Ramos (cell line): ENCODE data around the gene GPRIN2.
"Not testable (repeated sequence)": the region's sequence is repeated elsewhere in the genome, so short reads cannot be mapped to it uniquely, and the experiment has no call there.

Experiments used
- in situ Hi-C: fragments of 300-500 bp; cut with MboI; formaldehyde crosslinking; loops from one replicate; pipeline ENCODE4 v1.14.3; 2022; ENCODE audit warnings: low sequenced_read_pairs; ENCODE audit not compliant: unreplicated experiment

Gene GPRIN2

GRCh38 chr10:46570655-46571054 is 14.2 kb upstream of the GPRIN2 start:
- in situ Hi-C loops, result not testable (repeated sequence)

DNA sequence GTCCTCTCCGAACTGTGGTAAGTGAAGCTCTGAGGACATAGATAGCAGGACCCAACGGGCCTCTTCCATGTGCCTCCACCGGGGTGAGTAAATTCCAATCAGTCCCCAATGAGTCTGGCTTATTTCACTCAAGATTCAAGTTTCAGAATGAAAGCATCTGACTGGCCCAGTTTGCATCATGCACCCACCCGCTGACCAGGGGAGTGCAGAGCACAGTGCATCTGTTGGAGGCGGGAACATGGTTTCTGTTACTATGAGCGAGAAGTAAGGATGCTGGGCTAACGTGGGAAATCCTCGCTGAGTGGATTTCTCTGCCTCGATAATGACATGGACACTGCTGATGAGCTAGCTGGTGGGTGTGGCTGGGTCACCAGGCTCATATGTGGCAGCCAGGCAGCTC is 10.7 kb upstream of the GPRIN2 start:
- in situ Hi-C loops, result not testable (repeated sequence)

DNA sequence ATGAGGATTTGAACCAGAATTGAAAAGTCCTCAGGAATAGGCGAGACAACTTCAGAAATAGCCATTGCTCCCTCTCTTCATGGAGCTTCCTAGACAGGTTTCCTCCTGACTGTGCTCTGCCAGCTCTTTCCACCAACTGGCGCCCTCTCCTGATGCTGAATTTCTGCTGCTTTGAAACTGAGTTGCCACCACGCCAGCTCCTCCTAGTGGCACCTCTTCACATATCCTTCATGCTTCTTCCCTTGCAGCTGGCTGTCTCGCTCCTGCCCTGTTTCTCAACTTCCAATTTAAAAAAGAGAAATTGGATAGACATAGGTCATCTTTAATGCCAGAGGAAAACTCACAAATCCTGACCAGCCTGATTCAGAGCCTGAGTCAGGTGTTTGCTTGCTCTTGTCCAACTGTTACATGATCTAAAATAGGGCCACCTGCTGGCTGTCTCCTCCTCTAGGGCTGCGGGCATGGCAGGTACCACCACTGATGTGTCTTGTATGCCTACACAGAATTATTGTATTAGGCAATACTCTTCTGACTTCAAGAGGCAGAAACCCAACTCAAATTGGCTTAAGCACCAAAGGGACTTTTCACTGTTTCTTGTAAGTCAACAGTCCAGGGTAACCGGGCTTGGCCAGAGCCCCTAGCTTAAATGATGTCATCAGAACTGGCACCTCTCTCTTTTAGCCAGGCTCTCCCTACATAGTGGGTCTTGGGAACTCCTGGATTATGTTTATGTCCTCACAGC is 9.3 kb upstream of the GPRIN2 start:
- in situ Hi-C loops, result not testable (repeated sequence)

DNA sequence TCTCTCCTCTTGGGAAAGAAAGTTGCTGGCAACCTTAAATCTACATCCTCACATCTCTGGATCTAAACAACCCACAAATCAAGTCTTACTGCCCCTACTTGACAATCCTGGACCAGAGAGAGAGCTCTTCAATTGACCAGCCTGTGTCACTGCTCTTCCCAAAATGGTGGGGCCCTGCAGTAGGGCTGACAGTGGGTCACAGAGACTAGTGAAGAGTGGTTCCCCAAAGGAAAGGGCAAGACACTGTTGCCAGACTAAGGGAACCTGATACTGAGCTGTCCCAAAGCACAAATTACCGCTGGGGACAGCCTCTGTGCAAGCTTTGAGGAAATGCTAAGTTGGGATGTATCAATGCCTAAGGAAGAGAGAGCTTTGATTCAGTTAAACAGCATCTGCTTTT is 4.5 kb upstream of the GPRIN2 start:
- in situ Hi-C loops, result no loop called here

DNA sequence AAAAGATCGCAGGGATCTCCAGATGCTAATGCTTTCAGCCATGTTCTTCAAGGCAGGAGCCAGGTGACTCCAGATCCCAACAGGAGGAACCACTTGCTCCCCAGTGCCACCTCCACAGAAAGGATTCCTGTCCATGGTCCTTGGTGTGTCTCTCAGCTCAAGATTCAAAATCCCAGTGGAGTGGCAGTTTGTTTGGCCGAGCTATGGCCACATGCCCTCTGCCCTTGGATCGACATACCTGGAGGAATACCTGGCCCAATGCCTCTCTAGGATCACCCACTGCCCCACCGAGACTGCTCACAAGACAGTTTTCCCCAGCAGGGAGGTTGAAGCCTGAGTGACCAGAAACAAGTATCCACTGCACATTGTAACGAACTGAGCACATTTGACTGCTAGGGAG is 3.9 kb upstream of the GPRIN2 start:
- in situ Hi-C loops, result no loop called here

GRCh38 chr10:46559231-46559671 is 2.8 kb upstream of the GPRIN2 start:
- in situ Hi-C loops, result no loop called here

DNA sequence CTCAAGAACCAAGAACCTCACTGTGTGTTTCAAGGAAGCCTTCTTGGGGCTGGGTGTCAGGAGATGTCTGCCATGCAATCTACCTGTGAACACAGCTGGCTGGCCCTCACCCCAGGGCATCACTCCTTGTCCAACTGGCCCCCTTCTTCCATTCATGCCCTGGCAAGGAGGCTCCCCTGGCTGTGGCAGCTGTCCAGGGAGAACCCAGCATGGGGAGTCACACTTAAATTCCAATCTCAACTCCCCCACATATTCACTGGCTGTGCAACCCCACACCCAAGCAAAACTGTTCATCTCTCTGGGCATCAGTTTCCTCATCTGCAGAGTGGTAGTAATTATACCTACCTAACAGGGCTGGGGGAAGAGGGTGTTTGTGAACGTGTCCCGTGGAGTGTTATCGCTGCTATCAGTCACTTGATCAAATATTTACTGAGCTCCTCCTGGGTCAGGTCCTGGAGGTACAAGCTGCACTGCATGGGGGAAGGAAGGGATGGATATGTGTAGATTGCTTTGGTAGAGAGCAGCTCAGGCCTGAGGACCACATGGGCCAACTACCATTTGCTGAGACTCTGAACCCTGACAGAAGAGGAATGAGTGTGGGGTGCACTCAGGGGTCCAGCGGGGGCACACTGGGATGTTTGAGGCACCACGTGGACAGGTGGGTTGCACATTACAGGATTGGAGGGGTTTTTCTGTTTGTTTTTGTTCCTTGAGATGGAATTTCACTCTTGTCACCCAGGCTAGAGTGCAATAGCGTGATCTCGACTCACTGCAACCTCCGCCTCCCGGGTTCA is 2.1 kb upstream of the GPRIN2 start:
- in situ Hi-C loops, result no loop called here

DNA sequence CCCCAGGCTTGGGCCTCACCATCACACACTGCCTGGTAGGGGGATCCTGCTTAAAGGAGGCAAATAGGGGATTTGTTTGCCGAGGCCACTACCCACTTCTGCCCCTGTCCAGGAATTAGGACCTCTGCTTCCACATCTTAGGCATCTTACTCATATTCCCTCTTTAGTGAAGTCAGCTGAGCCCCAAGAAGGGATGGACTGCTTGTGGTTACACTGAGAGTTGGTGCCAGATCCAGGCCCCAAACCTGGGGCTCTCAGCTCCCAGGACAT is 1.6 kb upstream of the GPRIN2 start:
- in situ Hi-C loops, result no loop called here

DNA sequence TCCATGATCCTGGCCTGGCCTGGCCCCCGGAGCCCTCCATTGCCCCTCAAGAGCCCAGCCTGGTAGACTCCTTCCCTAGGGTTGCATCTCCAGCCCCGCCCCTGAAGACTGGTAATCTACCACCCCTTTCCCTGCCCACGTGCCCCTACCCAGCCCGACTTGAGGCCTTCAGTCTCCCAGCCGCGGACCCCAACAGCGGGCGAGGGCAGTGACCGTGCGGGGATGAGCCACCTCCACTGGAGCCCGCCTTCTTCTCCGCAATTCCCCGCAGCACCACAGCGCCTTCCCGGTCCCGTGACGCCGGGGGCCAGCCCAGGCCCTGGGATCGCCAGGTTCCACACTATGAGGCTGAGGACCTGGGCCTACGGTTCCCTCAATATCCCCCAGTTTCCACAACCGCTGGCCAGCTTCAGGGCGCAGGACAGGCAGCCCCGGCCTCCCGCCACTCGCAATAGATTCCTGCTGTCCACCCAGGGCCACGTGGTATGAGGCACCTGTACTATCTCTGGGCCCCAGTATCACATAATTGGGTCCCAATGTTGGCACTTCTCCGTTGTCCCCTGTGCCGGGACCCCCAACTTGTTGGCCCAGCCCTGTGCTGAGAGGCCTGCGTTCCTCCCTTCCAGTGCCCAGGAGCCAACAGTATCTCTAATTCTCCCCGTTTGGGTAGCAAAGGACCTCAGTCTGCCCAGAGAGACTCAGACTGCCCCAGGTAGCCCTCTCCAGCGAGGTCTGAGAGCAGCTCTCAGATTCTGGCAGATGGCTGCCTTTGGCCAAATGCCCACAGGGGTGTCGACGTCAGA is 1.1 kb upstream of the GPRIN2 start:
- in situ Hi-C loops, result no loop called here

DNA sequence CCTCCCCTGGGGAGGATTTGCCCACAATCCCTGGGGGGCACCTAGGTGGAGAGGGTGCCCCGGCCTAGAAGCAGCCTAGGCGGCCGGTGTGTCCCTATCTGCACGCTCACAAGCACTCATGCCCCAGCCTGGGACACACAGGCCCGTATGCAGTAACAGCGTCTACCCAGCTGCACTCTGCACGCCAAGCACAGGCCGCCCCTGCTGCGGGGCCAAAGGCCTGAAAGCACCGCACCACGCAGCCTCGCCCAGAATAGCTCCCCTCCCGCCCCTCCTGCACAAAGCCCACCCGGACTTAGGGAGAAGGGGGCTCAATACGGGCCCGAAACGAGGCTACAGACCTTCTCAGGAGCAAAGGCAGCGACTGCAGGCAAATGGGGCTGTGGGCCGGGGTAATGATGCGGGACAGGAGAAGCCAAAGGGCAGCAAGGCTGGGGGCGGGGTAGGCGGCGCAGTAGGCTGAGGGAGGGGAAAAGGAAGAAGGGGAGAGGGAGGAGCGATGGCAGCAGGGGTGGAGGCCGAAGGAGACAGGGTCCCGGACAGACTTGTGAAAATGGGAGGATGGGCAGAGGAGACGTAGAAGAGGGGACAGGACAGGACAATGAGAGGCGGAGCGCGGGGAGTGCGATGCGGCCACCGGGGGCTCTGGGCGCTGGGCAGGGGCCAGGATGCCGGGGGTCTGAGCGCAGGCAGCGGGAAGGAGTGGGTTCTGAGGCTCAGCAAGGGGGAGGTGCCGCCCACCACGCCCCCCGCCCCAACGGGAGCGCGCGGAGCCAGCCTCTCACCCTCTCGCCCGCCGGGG is 544 bp downstream of the GPRIN2 start:
- in situ Hi-C loops, result no loop called here

- in situ Hi-C loops, result no loop called here
Measured at GRCh38 chr10:46555366-46555712, 1.1 kb downstream of the GPRIN2 start.

DNA sequence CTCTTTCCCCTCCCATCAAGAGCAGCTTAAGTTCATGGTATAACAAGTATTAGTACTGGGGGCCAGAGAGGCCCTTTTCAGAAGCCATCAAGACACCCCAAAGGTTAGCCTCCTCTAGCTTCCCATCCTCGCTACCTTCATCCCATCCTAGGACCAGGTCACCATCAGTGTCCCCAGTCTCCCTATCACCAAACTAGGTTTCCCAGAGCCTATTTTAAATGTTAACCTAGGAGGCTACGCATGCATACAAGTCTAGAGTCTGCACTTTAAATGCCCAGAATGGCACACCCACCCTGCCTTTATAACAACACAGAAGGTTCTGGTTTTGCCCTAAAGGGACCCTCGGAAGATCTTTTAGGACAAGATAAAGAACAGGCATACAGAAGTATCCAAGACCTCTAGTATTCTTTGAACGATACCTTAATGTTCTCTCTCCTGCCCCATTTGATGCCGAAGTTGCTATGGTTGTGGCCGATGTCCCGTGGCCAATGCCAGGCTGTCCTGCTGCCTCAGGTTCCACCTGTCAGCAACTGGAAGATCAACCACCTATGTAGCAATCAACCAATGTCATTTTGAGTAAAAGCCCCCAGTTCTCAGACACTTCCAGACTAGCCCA is 2.2 kb downstream of the GPRIN2 start:
- in situ Hi-C loops, result no loop called here

DNA sequence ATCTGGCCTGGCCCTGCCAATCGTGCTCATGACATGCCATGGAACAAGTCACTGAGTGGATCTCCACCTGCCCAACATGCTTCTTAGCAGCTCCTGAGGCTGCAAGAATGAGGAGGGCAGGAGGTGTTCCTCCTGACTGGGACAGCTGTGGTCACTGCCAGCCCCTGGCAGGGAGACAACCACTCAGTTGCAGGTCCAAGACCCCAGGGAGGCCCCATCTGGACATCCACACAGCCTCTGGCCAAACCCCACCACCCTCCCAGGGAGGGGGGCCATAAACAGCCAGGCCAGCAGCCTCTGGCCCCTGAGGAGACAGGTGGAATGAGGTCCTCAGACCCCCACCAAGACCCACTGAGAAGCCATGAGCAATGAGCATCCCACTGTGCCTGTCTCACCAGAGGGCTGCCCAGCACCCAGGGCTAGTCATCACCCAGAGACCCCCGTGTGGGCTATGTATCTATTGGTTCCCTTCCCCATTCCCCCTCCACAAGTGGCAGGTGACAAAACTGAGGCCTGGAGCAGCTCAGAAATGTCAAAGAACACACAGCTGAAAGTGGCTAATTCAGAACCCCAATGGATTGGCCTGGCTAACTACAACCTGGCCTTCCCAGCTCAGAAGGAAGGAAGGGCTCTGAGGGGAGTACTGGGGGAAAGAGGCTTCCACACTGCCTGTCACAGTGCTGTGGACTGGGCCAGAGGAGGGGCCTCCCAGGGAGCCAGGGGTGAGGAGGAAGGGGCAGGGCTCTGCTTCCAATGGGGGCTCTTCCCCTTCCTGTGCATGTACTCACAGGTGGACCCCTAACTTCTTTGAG is 3.0 kb downstream of the GPRIN2 start:
- in situ Hi-C loops, result no loop called here

GRCh38 chr10:46552526-46553237 is 3.8 kb downstream of the GPRIN2 start:
- in situ Hi-C loops, result no loop called here

GRCh38 chr10:46551701-46552525 is 4.5 kb downstream of the GPRIN2 start:
- in situ Hi-C loops, result no loop called here

DNA sequence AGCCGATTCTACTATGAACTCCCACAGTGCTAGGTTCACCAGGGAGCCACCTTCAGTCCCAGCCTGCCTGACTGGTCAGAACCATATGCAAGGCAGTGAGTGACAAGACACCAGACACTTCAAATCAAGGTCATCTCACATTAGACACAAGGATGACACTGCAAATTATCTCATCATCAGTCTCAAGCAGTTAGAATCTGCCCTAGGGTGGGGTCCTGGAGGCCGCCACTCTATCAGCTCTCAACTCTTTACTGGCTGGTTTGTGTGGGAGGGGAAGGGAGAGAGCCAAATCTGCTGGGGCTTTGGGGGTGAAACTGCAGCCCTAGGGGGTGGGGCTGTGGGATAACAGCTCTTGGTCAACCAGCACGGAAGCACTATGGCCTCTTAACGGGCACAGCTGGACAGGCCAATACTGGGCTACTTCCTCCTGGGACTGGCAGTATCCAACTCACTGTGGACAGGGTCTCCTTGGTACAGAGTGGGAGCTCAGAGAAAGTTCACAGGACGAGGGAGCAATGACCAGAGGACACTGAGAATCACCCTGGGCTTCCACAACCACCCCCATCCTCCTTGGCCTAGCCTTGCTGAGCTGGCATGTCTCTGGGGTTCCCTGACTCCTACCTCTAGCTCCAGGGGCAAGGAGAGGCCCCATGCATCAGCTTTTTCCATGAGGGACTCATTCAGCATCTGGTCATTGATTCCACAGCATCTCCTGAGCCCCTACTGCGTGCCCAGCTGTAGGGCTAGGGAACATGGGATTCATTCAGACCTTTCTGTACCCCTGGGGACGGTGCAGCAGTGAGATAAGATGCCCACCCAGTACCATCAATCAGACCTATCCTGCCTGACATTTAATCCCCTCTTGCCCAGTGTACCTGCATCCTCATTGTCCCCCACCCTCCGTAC is 5.4 kb downstream of the GPRIN2 start:
- in situ Hi-C loops, result no loop called here
